ENCODE results near the gene SLC44A1.

SLC44A1 gene

GRCh38 chr9:105396901-105397300, 152.4 kb downstream of the SLC44A1 start:
- DNase-seq = no peak

DNA sequence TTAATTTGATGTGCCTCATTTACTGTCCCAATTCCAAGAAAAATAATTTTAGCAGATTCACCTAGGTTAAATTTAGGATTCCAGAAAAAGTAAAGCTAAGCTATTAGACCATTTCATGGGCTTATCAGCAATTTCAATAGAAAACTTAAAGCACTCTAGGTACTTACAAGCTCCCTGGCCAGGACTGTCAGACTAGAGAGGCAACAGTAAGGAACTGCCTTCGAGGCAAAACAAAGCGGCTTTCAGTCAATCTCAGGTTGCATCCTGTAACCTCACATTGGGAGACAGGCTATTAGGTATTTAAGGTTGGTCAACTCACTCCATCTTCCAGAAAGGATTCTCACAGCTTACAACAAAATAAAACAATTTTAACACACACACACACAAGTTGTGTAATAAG, 154.7 kb downstream of the SLC44A1 start:
- DNase-seq = no peak

- DNase-seq = no peak
Observed at GRCh38 chr9:105401651-105402050, 157.2 kb downstream of the SLC44A1 start.

DNA sequence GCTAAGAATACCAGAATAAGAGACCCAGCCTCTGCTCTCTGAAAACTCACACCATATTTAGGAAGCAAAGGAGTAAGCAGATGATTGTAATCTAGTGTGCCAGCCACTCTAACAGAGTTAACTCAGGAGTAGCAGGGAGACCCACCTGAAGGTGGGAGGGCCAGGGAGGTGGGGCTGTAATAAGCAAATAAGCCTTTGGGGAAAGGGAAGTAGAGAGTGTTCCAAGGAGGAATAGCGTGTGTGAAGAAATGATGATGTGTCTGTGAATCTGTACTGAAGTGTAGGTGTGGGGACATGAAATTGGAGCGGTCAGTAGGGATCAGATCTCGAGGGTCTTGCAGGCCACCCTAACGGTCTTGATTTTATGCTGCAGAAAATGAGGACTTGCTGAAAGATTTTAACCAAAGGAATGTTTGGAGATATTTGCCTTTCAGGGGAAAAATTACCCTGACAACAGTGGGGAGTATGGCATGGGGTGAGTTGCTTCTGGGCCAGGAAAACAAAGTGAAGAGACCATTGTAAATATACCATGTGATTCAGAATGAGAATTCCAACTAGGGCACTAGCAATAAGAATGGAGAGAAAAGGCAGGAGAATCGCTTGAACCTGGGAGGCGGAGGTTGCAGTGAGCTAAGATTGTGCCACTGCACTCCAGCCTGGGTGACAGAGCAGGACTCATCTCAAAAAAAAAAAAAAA, 159.2 kb downstream of the SLC44A1 start:
- DNase-seq = no peak

DNA sequence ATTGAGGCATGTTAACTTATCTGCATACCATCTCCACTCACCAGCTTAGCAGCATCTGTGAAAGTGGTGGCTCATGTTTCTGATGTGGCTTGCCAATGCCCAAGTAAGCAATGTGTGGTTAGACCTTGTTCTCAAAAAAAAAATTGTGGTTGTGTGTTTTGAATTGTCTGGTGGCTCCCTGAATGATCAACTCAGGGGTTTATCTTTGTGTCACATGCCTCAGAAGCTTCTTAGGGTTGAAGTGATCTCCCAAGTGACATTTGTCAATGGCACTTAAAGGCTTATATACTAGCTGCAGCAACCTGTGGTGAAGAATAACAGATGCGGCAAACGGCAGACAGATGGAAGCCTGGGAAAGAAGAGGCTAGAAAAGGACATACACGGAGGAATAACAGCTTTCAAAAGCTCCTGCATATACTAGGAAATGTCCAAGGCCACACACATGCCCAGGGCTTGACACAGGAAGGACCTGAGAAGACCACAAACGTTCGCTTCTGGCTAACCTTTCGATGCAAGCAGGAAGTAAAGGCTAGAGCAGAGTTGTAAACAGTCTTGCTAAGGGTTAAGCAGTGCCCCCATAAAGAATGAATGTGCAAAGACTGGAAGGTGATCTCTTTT, 161.2 kb downstream of the SLC44A1 start:
- DNase-seq = no peak

- no peak for DNase-seq
Observed at GRCh38 chr9:105406369-105406768, 161.9 kb downstream of the SLC44A1 start.

GRCh38 chr9:105413525-105413924, 169.1 kb downstream of the SLC44A1 start:
- DNase-seq = peak in 1 of 2 experiments; percentile 12

DNA sequence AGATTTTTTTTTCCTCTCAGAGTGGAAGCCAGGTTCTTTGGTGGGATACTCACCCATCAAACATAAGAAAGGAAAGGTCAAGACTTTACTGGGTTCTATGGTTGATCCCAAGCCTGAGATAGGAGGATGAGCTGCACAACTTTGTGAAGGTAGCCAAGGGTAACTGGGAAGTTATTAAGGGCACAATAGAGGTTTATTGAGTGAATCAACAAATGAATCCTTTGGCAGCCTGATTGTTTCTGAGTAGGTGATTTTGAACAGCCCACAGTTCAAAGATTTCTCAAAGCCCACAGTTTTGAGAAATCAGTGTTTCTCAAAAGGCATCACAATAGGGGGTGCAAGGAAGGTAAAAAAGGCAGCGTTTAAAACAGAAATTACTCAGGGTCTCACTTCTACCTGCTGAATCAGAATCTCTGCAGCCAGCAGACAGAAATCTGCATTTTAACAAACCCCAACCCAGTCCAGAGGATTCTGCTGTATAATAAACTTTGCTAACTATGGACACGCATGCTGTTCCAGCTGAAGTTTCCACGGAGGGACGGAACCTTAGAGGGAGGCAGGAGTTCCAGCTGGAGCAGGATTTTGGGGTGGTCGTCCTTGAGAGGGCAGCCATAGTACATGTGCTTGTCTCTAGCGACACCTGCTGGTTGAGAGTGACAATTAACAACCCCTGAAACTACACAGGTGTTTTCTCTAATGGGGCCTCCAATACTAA, 170.7 kb downstream of the SLC44A1 start:
- DNase-seq = peak; percentile 58 to 64

- DNase-seq = no peak
Observed at GRCh38 chr9:105415662-105415980, 171.2 kb downstream of the SLC44A1 start.

DNA sequence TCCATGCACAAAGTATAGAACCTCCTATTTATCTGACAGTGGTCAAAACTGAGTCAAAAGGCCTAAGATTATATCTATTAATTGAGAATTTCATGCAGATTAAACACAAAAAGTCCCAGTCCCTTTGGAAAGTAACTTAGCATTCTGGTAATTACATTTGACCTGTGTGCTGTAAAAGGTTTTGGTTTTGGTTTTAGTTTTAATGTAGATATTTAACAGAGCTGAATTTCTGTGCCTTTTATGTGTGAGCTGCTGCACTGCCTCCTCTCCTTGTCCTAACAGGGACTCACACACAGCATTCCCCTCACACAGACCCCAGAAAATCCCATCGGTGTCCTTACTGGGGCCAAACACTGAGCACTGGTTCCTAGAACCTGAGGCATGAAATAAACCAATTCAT, 172.4 kb downstream of the SLC44A1 start:
- no peak for DNase-seq

- no peak for DNase-seq
Observed at GRCh38 chr9:105418588-105419500, 174.4 kb downstream of the SLC44A1 start.

GRCh38 chr9:105419816-105420597, 175.6 kb downstream of the SLC44A1 start:
- DNase-seq = no peak

DNA sequence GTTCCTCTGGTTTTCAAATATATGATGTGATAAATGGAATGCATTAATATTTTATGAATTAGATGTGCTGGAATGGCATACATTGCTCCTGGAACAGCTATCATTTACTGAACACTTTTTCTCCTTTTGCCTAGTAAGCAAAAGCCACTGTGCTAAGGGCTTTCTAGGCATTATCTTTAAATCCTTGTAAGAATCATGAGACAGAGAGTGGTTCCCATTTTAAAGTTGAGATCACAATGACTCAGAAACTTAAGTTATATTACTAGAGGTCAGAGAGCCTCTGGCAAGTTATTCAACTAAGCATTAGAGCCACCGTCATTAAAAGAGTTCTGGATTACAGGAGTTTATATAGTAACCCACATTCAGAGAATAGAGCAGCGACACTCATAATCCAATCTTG, 176.7 kb downstream of the SLC44A1 start:
- no peak for DNase-seq

DNA sequence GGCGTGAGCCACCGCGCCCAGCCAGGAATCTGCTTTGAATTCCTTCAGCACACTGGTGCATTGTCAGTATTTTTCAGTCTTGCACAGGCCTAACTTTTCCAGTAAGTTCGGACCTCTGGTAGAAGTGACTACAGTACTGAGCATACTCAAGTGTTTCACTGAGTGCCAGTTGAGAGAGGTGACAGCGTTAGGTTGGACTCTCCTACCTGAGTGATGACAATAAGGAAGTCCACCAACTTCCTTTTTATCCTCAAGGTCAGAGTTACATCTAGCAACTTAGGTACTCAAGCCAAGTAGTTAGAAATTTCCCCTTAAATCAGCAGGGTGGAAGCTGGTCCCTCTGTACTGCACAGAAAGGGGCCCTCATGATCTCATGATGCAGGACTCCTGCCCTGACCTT, 177.4 kb downstream of the SLC44A1 start:
- DNase-seq = no peak

GRCh38 chr9:105425816-105426433, 181.5 kb downstream of the SLC44A1 start:
- no peak for DNase-seq

- DNase-seq = no peak
Observed at GRCh38 chr9:105426657-105427056, 182.2 kb downstream of the SLC44A1 start.

- no peak for DNase-seq
Observed at GRCh38 chr9:105431424-105432246, 187.2 kb downstream of the SLC44A1 start.

DNA sequence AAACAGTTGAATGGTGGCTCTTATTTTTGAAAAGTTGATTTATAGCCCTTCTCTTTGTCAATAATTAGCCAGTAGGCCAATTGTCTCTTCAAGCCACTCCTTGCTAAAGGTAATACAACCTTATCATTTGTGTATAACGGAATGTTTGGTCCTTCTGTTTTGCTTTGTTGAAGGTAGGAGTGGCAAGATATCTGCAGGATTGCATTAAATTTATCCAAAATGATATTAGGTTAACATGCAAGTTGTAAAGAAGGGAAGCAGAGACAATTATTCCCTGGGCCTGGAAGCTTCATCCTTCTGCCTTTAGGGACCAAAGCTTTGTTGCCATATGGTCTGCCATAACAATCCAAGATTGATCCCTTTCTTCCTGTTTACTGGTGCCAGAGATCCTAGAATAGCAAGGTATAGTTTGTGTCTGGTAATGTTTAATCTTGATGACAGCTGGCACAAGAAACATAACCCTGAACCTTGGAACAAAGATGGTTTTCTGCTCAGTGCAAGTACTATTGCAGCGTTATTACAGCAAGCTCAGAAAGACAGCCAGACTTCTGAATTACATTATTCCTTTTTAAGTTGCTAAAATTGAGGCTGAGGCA, 187.9 kb downstream of the SLC44A1 start:
- DNase-seq = no peak

DNA sequence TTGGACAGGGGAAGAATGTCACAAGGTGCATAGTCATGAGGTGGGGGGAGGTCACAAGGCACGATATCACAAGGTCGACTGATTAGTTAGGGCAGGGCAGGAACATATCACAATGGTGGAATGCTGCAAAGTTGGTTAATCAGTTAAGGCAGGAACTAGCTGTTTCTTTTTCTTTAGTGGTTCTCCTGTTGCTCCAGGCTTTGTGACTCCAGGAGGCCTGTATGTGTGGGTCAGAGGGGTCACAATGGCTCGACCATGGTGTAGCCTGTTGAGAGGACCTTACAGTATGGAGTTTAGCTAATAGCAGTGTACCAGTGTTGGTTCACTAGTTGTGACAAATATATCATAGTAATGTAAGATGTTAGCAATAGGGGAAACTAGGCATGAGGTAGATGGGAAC, 191.0 kb downstream of the SLC44A1 start:
- DNase-seq = no peak

DNA sequence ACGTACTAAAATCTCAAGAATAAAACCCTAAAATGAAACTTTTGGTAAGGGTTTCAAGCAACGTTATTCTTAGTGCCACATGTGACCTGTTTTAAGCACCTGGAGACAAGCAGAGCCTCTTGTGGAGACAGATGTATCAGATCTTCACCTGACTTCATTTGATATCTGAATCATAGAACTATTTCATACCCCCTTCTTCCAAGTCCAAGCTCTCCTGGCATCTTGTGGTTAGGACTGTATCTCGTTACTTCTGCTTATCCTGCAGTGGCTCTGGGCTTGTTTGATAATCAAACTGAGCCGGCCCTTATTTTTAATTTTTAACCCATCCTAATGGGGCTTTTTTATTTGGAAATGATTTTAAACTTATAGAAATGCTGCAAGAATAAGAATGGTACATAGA, 192.3 kb downstream of the SLC44A1 start:
- DNase-seq = no peak

DNA sequence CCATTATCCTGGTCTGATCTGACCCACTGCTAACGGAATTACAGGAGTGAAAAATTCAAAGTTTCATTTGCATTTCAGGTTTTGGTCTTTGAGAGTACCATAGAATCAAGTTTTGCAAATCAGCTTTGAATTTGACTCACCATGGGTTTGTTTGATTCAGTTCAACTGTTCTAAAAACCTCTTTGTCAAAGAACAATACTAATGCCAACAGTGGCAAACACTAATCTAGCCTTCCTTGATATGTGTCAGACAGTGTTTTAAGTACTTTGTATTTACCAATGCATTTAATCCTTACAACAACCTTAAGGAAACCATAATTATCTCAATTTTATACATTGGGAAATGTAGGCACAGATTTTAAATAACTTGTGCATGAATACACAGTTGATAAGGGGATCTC, 193.3 kb downstream of the SLC44A1 start:
- DNase-seq = peak in 1 of 2 experiments; percentile 4
